NCI-H2107 (cell line): Measurements from ENCODE around the gene NR1D2.
"Not testable (repeated sequence)": the region's sequence is repeated elsewhere in the genome, so short reads cannot be mapped to it uniquely, and the experiment has no call there.

Source experiments
- DNase-seq: peaks from one replicate; lab custom pipeline; 2025; lab: John Stamatoyannopoulos, UW

Gene NR1D2

GRCh38 chr3:24005669-24006068 is 60.6 kb downstream of the NR1D2 start:
- no peak for DNase-seq

- DNase-seq, result not testable (repeated sequence)
Measured at GRCh38 chr3:24010834-24011233, 65.7 kb downstream of the NR1D2 start.

GRCh38 chr3:24012589-24013269 is 67.6 kb downstream of the NR1D2 start:
- DNase-seq, result no peak

- DNase-seq, result no peak
Measured at GRCh38 chr3:24017305-24017704, 72.2 kb downstream of the NR1D2 start.

- DNase-seq, result no peak
Measured at GRCh38 chr3:24018784-24019570, 73.9 kb downstream of the NR1D2 start.

GRCh38 chr3:24019585-24019984 is 74.5 kb downstream of the NR1D2 start:
- DNase-seq, result no peak

GRCh38 chr3:24020036-24020691 is 75.1 kb downstream of the NR1D2 start:
- no peak for DNase-seq

GRCh38 chr3:24023197-24023596 is 78.1 kb downstream of the NR1D2 start:
- no peak for DNase-seq

GRCh38 chr3:24025805-24026204 is 80.7 kb downstream of the NR1D2 start:
- DNase-seq, result no peak

GRCh38 chr3:24026665-24027064 is 81.6 kb downstream of the NR1D2 start:
- not testable (repeated sequence) for DNase-seq

- no peak for DNase-seq
Measured at GRCh38 chr3:24027946-24028345, 82.9 kb downstream of the NR1D2 start.
